ENCODE measurements around the gene ATRX.
A peak's percentile ranks its signal among the peaks of the same experiment; 100 is the strongest.

Gene ATRX

GRCh38 chrX:77795124-77795523 lies 9.1 kb upstream of the ATRX start:
- no peak for DNase-seq
- Histone ChIP-seq H3K27me3 (ENCODE audit: insufficient read depth, low read depth, severe bottlenecking) (no peaks in the 10 kb centered on the region), H3K27ac (no peak overlapping the region), H3K4me3 (ENCODE audit: low read depth, low read length) (no peak overlapping the region), H3K36me3 (no peaks in the 10 kb centered on the region), H3K9me3 (ENCODE audit: severe bottlenecking) (no peaks in the 10 kb centered on the region)
- TF ChIP-seq CTCF (IDR thresholded peaks at IDR 0.05; ENCODE audit: low read depth, low read length): no peak

GRCh38 chrX:77793946-77794345 lies 7.9 kb upstream of the ATRX start:
- no peaks in the 10 kb centered on the region for H3K9me3 ChIP-seq (ENCODE audit: severe bottlenecking)
- DNase-seq: no peak
- no peaks in the 10 kb centered on the region for H3K27me3 ChIP-seq (ENCODE audit: insufficient read depth, low read depth, severe bottlenecking)
- no peak overlapping the region for H3K27ac ChIP-seq
- no peak overlapping the region for H3K4me3 ChIP-seq (ENCODE audit: low read depth, low read length)
- TF ChIP-seq CTCF (IDR thresholded peaks at IDR 0.05; ENCODE audit: low read depth, low read length): no peak
- no peaks in the 10 kb centered on the region for H3K36me3 ChIP-seq

GRCh38 chrX:77788050-77788449 lies 2.0 kb upstream of the ATRX start:
- Histone ChIP-seq H3K27ac (no peak overlapping the region), H3K36me3 (peaks cover 2% of the 10 kb centered on the region; the same call in 1 of the 2 replicates), H3K4me3 (ENCODE audit: low read depth, low read length) (no peak overlapping the region), H3K27me3 (ENCODE audit: insufficient read depth, low read depth, severe bottlenecking) (peaks cover 4% of the 10 kb centered on the region), H3K9me3 (ENCODE audit: severe bottlenecking) (peaks cover 3% of the 10 kb centered on the region)
- TF ChIP-seq CTCF (IDR thresholded peaks at IDR 0.05; ENCODE audit: low read depth, low read length): no peak
- no peak for DNase-seq

- Histone ChIP-seq H3K9me3 (ENCODE audit: severe bottlenecking) (peaks cover 3% of the 10 kb centered on the region), H3K27me3 (ENCODE audit: insufficient read depth, low read depth, severe bottlenecking) (peaks cover 4% of the 10 kb centered on the region), H3K27ac (peak overlapping the region; percentile 98), H3K4me3 (ENCODE audit: low read depth, low read length) (peak overlapping the region; percentile 80), H3K36me3 (peaks cover 8% of the 10 kb centered on the region)
- no peak for DNase-seq
- no peak for TF ChIP-seq CTCF (IDR thresholded peaks at IDR 0.05; ENCODE audit: low read depth, low read length)
These were observed 307 bp upstream of the ATRX start for GRCh38 chrX:77786365-77786680.

GRCh38 chrX:77779695-77780094 lies 6.3 kb downstream of the ATRX start:
- TF ChIP-seq CTCF (IDR thresholded peaks at IDR 0.05; ENCODE audit: low read depth, low read length): no peak
- Histone ChIP-seq H3K4me3 (ENCODE audit: low read depth, low read length) (no peak overlapping the region), H3K36me3 (peaks cover 5% of the 10 kb centered on the region; the same call in 1 of the 2 replicates), H3K9me3 (ENCODE audit: severe bottlenecking) (no peaks in the 10 kb centered on the region), H3K27me3 (ENCODE audit: insufficient read depth, low read depth, severe bottlenecking) (peaks cover under 1% of the 10 kb centered on the region), H3K27ac (no peak overlapping the region)
- DNase-seq: no peak

- no peaks in the 10 kb centered on the region for H3K27me3 ChIP-seq (ENCODE audit: insufficient read depth, low read depth, severe bottlenecking)
- no peak overlapping the region for H3K27ac ChIP-seq
- H3K9me3 ChIP-seq (ENCODE audit: severe bottlenecking): no peaks in the 10 kb centered on the region
- TF ChIP-seq CTCF (IDR thresholded peaks at IDR 0.05; ENCODE audit: low read depth, low read length): no peak
- H3K36me3 ChIP-seq: no peaks in the 10 kb centered on the region
- no peak overlapping the region for H3K4me3 ChIP-seq (ENCODE audit: low read depth, low read length)
- DNase-seq: no peak
These were observed 9.4 kb downstream of the ATRX start for GRCh38 chrX:77776659-77777058.

Measured in WERI-Rb-1 (cell line).